ENCODE results near the gene CIC. TPM values are rescaled to one million over a fixed set of nuclear protein-coding genes. Genes with fewer than 3 reads are reported as not detected.

The CIC gene
- total and polyA plus RNA-seq, 9 of the 15 experiments (the other 6 are each of a cell fraction or from before 2014, with no cell fraction given) = 0.07 to 44.7 (median 8.6) TPM

GRCh38 chr19:42253245-42254088, 15.6 kb upstream of the CIC start (continued):
- TF ChIP-seq MTF1 (CRISPR knock-in tag; IDR thresholded peaks at IDR 0.05; ENCODE audit: borderline replicate concordance) (no peak), FOXJ2 (tag; IDR thresholded peaks at IDR 0.05) (no peak), ATF2 (CRISPR knock-in tag; IDR thresholded peaks at IDR 0.05) (no peak), RAD51 (IDR thresholded peaks at IDR 0.05; ENCODE audit: borderline replicate concordance, low read depth) (peak; percentile 40; the same call in 1 of the 2 replicates), NEUROD1 (IDR thresholded peaks at IDR 0.05; ENCODE audit: borderline replicate concordance, low read depth, low read length, partially characterized antibody) (no peak), TFE3 (CRISPR knock-in tag; IDR thresholded peaks at IDR 0.05) (peak; percentile 49), BMI1 (IDR thresholded peaks at IDR 0.05; ENCODE audit: low read length) (no peak), FIP1L1 (IDR thresholded peaks at IDR 0.05; ENCODE audit: low read depth, low read length, poor library complexity, severe bottlenecking) (no peak), MAZ (CRISPR knock-in tag; conservative IDR thresholded peaks at IDR 0.05 in 1 of 2, IDR thresholded peaks at IDR 0.05 in 1 of 2) (peak; percentile 32 to 62; a peak in 3 of 4 replicates), POLR2G (IDR thresholded peaks at IDR 0.05; ENCODE audit: low read depth, low read length) (peak; percentile 73), KLF6 (CRISPR knock-in tag; IDR thresholded peaks at IDR 0.05; ENCODE audit: borderline replicate concordance) (no peak), USF2 (CRISPR knock-in tag; IDR thresholded peaks at IDR 0.05) (peak; percentile 68), POLR2AphosphoS5 (IDR thresholded peaks at IDR 0.05; ENCODE audit: control insufficient read depth, insufficient read depth, low read depth, low read length) (peak; percentile 46), ZNF124 (CRISPR knock-in tag; IDR thresholded peaks at IDR 0.05) (no peak), E2F3 (CRISPR knock-in tag; IDR thresholded peaks at IDR 0.05) (no peak), NCOA1 (IDR thresholded peaks at IDR 0.05; ENCODE audit: low read depth) (peak; percentile 12; the same call in 1 of the 2 replicates), ZNF695 (CRISPR knock-in tag; IDR thresholded peaks at IDR 0.05) (no peak), ZNF764 (CRISPR knock-in tag; IDR thresholded peaks at IDR 0.05; ENCODE audit: low read depth) (no peak), SUPT5H (IDR thresholded peaks at IDR 0.05) (peak; percentile 36; the same call in 1 of the 2 replicates), HDAC1 (IDR thresholded peaks at IDR 0.05) (peak in 1 of 2 experiments; percentile 74; a peak in 2 of 4 replicates), XRCC4 (IDR thresholded peaks at IDR 0.05; ENCODE audit: extremely low read depth, insufficient read depth, insufficient read length) (no peak), HDAC3 (IDR thresholded peaks at IDR 0.05; ENCODE audit: borderline replicate concordance, partially characterized antibody) (no peak), CHCHD3 (CRISPR knock-in tag; IDR thresholded peaks at IDR 0.05) (no peak), ZNF23 (CRISPR knock-in tag; IDR thresholded peaks at IDR 0.05) (no peak), ELF2 (CRISPR knock-in tag; IDR thresholded peaks at IDR 0.05) (no peak), POU5F1 (IDR thresholded peaks at IDR 0.05; ENCODE audit: borderline replicate concordance, low read depth, low read length, partially characterized antibody) (no peak)
